Subcutaneous abdominal adipose tissue (tissue), 5 donors: ENCODE measurements around the gene UTRN.

Source experiments
- H3K27ac ChIP-seq: one replicate; pipeline ENCODE4 v1.7.0; 2013; ENCODE audit warnings: low read depth, mild to moderate bottlenecking, inconsistent platforms, low read length, moderate library complexity
- H3K27me3 ChIP-seq, 5 donors: one replicate each; pipeline ENCODE4 v1.7.0; 2013; ENCODE audit warnings: low read length in 5 of 5, inconsistent platforms in 1 of 5; ENCODE audit not compliant: control insufficient read depth in 5 of 5, insufficient read depth in 4 of 5
- H3K36me3 ChIP-seq, 5 donors: one replicate each; pipeline ENCODE4 v1.7.0; 2013; ENCODE audit warnings: low read length in 5 of 5; ENCODE audit not compliant: control insufficient read depth in 5 of 5, insufficient read depth in 5 of 5
- H3K4me1 ChIP-seq, 5 donors: one replicate each; pipeline ENCODE4 v1.7.0; 2013; ENCODE audit warnings: low read length in 5 of 5, mild to moderate bottlenecking in 3 of 5, moderate library complexity in 1 of 5; ENCODE audit not compliant: control insufficient read depth in 5 of 5, insufficient read depth in 5 of 5
- H3K4me3 ChIP-seq, 5 donors: one replicate each; pipeline ENCODE4 v1.7.0; 2013; ENCODE audit warnings: low read length in 5 of 5, low read depth in 1 of 5
- H3K9ac ChIP-seq, 5 donors: one replicate each; pipeline ENCODE4 v1.7.0; 2013; ENCODE audit warnings: low read length in 5 of 5, mild to moderate bottlenecking in 4 of 5, moderate library complexity in 3 of 5
- H3K9me3 ChIP-seq, 5 donors: one replicate each; pipeline ENCODE4 v1.7.0; 2013; ENCODE audit warnings: low read length in 5 of 5; ENCODE audit not compliant: control insufficient read depth in 5 of 5
- donor health status: healthy.
- donor health status: healthy.
- donor health status: healthy.
- donor health status: healthy.
- donor health status: healthy.

Gene UTRN

GRCh38 chr6:144279484-144280150 is 5.5 kb upstream of the UTRN start:
- no peak overlapping the region for H3K27ac ChIP-seq
- no peaks in the 10 kb centered on the region for H3K9me3 ChIP-seq
- no peaks in the 10 kb centered on the region for H3K36me3 ChIP-seq
- peaks cover 4 to 33% (median 22%) of the 10 kb centered on the region in 5 donors for H3K4me1 ChIP-seq
- no peak overlapping the region for H3K9ac ChIP-seq
- no peaks in the 10 kb centered on the region for H3K27me3 ChIP-seq
- no peak overlapping the region for H3K4me3 ChIP-seq

- peak overlapping the region; percentile 78 to 96 (median 90) for H3K4me3 ChIP-seq
- no peaks in the 10 kb centered on the region for H3K27me3 ChIP-seq
- H3K4me1 ChIP-seq: peaks cover under 1 to 35% (median 24%) of the 10 kb centered on the region in 5 donors
- no peaks in the 10 kb centered on the region for H3K36me3 ChIP-seq
- peak overlapping the region in 4 of 5 donors; percentile 88 to 92 (median 90) for H3K9ac ChIP-seq
- no peaks in the 10 kb centered on the region for H3K9me3 ChIP-seq
- H3K27ac ChIP-seq: peak overlapping the region; percentile 97
Measured at GRCh38 chr6:144283646-144284477, 1.3 kb upstream of the UTRN start.

- Histone ChIP-seq H3K27ac (peak overlapping the region; percentile 97), H3K4me1 (peaks cover 2 to 31% (median 23%) of the 10 kb centered on the region in 5 donors), H3K9ac (peak overlapping the region; percentile 7 to 92 (median 88))
Measured at GRCh38 chr6:144284478-144284782, 705 bp upstream of the UTRN start.

GRCh38 chr6:144285548-144285797 is 338 bp downstream of the UTRN start:
- Histone ChIP-seq H3K9ac (peak overlapping the region; percentile 81 to 92 (median 88)), H3K36me3 (peaks cover 0 to 3% (median 0%) of the 10 kb centered on the region in 5 donors), H3K4me3 (peak overlapping the region; percentile 89 to 96 (median 91)), H3K9me3 (no peaks in the 10 kb centered on the region), H3K27me3 (no peaks in the 10 kb centered on the region), H3K27ac (peak overlapping the region; percentile 97), H3K4me1 (peaks cover 2 to 31% (median 23%) of the 10 kb centered on the region in 5 donors)

More at GRCh38 chr6:144284478-144284782, 705 bp upstream of the UTRN start:
- peak overlapping the region; percentile 78 to 96 (median 90) for H3K4me3 ChIP-seq
- H3K27me3 ChIP-seq: no peaks in the 10 kb centered on the region
- no peaks in the 10 kb centered on the region for H3K9me3 ChIP-seq
- H3K36me3 ChIP-seq: no peaks in the 10 kb centered on the region

GRCh38 chr6:144285798-144286502 is 815 bp downstream of the UTRN start:
- H3K9ac ChIP-seq: peak overlapping the region; percentile 88 to 92 (median 89)
- H3K4me3 ChIP-seq: peak overlapping the region; percentile 89 to 96 (median 91)
- H3K27me3 ChIP-seq: no peaks in the 10 kb centered on the region
- peaks cover 0 to 3% (median 0%) of the 10 kb centered on the region in 5 donors for H3K36me3 ChIP-seq
- H3K27ac ChIP-seq: peak overlapping the region; percentile 97
- H3K4me1 ChIP-seq: peaks cover 2 to 31% (median 23%) of the 10 kb centered on the region in 5 donors
- no peaks in the 10 kb centered on the region for H3K9me3 ChIP-seq

GRCh38 chr6:144286503-144287393 is 1.6 kb downstream of the UTRN start:
- Histone ChIP-seq H3K27ac (peak overlapping the region; percentile 97), H3K4me3 (peak overlapping the region; percentile 89 to 96 (median 90)), H3K36me3 (peaks cover 0 to 3% (median 1%) of the 10 kb centered on the region in 5 donors), H3K27me3 (no peaks in the 10 kb centered on the region), H3K4me1 (peaks cover 2 to 31% (median 24%) of the 10 kb centered on the region in 5 donors), H3K9ac (peak overlapping the region; percentile 88 to 92 (median 89)), H3K9me3 (no peaks in the 10 kb centered on the region)

- H3K4me1 ChIP-seq: peaks cover 2 to 33% (median 28%) of the 10 kb centered on the region in 5 donors
- H3K9me3 ChIP-seq: no peaks in the 10 kb centered on the region
- H3K4me3 ChIP-seq: no peak overlapping the region
- no peak overlapping the region for H3K9ac ChIP-seq
- H3K36me3 ChIP-seq: peaks cover 0 to 15% (median 6%) of the 10 kb centered on the region in 5 donors
- H3K27ac ChIP-seq: peak overlapping the region; percentile 97
- H3K27me3 ChIP-seq: no peaks in the 10 kb centered on the region
Measured at GRCh38 chr6:144289006-144289405, 3.9 kb downstream of the UTRN start.

- no peaks in the 10 kb centered on the region for H3K27me3 ChIP-seq
- H3K9me3 ChIP-seq: no peaks in the 10 kb centered on the region
- peak overlapping the region; percentile 39 for H3K27ac ChIP-seq
- H3K9ac ChIP-seq: no peak overlapping the region
- peaks cover 2 to 40% (median 30%) of the 10 kb centered on the region in 5 donors for H3K4me1 ChIP-seq
- no peak overlapping the region for H3K4me3 ChIP-seq
- peaks cover 9 to 22% (median 11%) of the 10 kb centered on the region in 5 donors for H3K36me3 ChIP-seq
Measured at GRCh38 chr6:144292372-144292771, 7.2 kb downstream of the UTRN start.

GRCh38 chr6:144294016-144294415 is 8.9 kb downstream of the UTRN start:
- peak overlapping the region; percentile 40 for H3K27ac ChIP-seq
- no peak overlapping the region for H3K4me3 ChIP-seq

More at GRCh38 chr6:144294016-144294415, 8.9 kb downstream of the UTRN start:
- peaks cover 10 to 22% (median 13%) of the 10 kb centered on the region in 5 donors for H3K36me3 ChIP-seq
- H3K9ac ChIP-seq: no peak overlapping the region
- peaks cover 0 to 2% (median 0%) of the 10 kb centered on the region in 5 donors for H3K27me3 ChIP-seq
- peaks cover 6 to 39% (median 32%) of the 10 kb centered on the region in 5 donors for H3K4me1 ChIP-seq
- H3K9me3 ChIP-seq: no peaks in the 10 kb centered on the region
